ENCODE data around the gene USP54. TPM values are rescaled to one million over a fixed set of nuclear protein-coding genes. Genes with fewer than 3 reads are reported as not detected.

Gene USP54
- total and polyA plus RNA-seq, 9 of the 15 experiments (the other 6 are each of a cell fraction or from before 2014, with no cell fraction given), result 3.8 to 40.1 (median 16.9) TPM

GRCh38 chr10:73495884-73496674 lies 95.1 kb downstream of the USP54 start, which contains the start of gene PPP3CB (continued):
- TF ChIP-seq E2F8 (IDR thresholded peaks at IDR 0.05; ENCODE audit: low read depth, partially characterized antibody) (no peak), SIRT6 (IDR thresholded peaks at IDR 0.05; ENCODE audit: low read depth, low read length) (no peak), ZSCAN32 (CRISPR knock-in tag; IDR thresholded peaks at IDR 0.05) (no peak), PRPF4 (IDR thresholded peaks at IDR 0.05; ENCODE audit: insufficient read depth, low read depth, low read length, poor library complexity, severe bottlenecking) (no peak), HINFP (tag; conservative IDR thresholded peaks at IDR 0.05; ENCODE audit: low read depth) (no peak; the same call in 1 of the 2 replicates), RBM34 (IDR thresholded peaks at IDR 0.05; ENCODE audit: borderline replicate concordance, insufficient read depth, low read length) (no peak), HMGN3 (IDR thresholded peaks at IDR 0.05; ENCODE audit: borderline replicate concordance, extremely low read depth, insufficient read length, low read depth, low read length) (peak; percentile 47), EWSR1 (IDR thresholded peaks at IDR 0.05; ENCODE audit: borderline replicate concordance, low read depth, partially characterized antibody) (no peak), XRCC3 (IDR thresholded peaks at IDR 0.05) (no peak), NR4A1 (CRISPR knock-in tag; IDR thresholded peaks at IDR 0.05) (0 out of 2 replicates have a peak, but pooled peaks have one; percentile 3), NR4A1 (tag; IDR thresholded peaks at IDR 0.05) (no peak), KLF13 (tag; IDR thresholded peaks at IDR 0.05; ENCODE audit: borderline replicate concordance, low read depth) (no peak), MLLT1 (IDR thresholded peaks at IDR 0.05) (no peak; a peak in 1 of 4 replicates), ATF6 (CRISPR knock-in tag; IDR thresholded peaks at IDR 0.05) (0 out of 2 replicates have a peak, but pooled peaks have one; percentile 24), SP1 (CRISPR knock-in tag; IDR thresholded peaks at IDR 0.05) (no peak), E2F5 (CRISPR knock-in tag; IDR thresholded peaks at IDR 0.05) (no peak), ZNF79 (CRISPR knock-in tag; IDR thresholded peaks at IDR 0.05; ENCODE audit: low read depth) (no peak)

All from K562 (cell line).